Transverse colon (tissue), 4 donors: Measurements from ENCODE around the gene ITGA8. TPM values are rescaled to one million over a fixed set of nuclear protein-coding genes. Genes with fewer than 3 reads are reported as not detected.

Source experiments
- DNase-seq: peaks from one replicate; pipeline ENCODE4 v3.0.0-alpha.2; 2019
- H3K27ac ChIP-seq, 4 donors: fragments of 200-600 bp; sonication (generic); 2 replicates each; pipeline ENCODE4 v1.5.1; 2016 to 2018; ENCODE audit warnings: inconsistent platforms in 4 of 4
- H3K27me3 ChIP-seq: fragments of 200-600 bp; sonication (generic); 2 replicates; pipeline ENCODE4 v1.5.1; 2017; ENCODE audit warnings: inconsistent platforms
- H3K36me3 ChIP-seq, 4 donors: fragments of 200-600 bp; sonication (generic); 2 replicates each; pipeline ENCODE4 v1.5.1; 2017 to 2019; ENCODE audit warnings: inconsistent platforms in 4 of 4
- H3K4me1 ChIP-seq, 4 donors: fragments of 200-600 bp; sonication (generic); 2 replicates each; pipeline ENCODE4 v1.5.1; 2017 to 2020; ENCODE audit warnings: inconsistent platforms in 4 of 4
- H3K4me3 ChIP-seq, 4 donors: fragments of 200-600 bp; sonication (generic); 1 replicate in 1 of 4; 2 replicates in 3 of 4; pipeline versions ENCODE4 v1.5.1 to v1.6.1; 2017 to 2019; ENCODE audit warnings: inconsistent platforms in 4 of 4
- H3K9me3 ChIP-seq, 2 donors: fragments of 200-600 bp; sonication (generic); 2 replicates each; pipeline ENCODE4 v1.5.1; 2017 to 2019; ENCODE audit warnings: inconsistent platforms in 2 of 2
- EP300 ChIP-seq: sonication (generic); formaldehyde crosslinking; IDR thresholded peaks from one replicate; pipeline ENCODE4 v1.6.1; 2017; ENCODE audit warnings: antibody characterized with exemption, low read depth
- POLR2A ChIP-seq: fragments of 450-650 bp; IDR thresholded peaks from one replicate; pipeline ENCODE4 v1.6.1; 2016; ENCODE audit warnings: antibody characterized with exemption, mild to moderate bottlenecking, moderate library complexity
- POLR2AphosphoS5 ChIP-seq, 3 donors: sonication (generic); formaldehyde crosslinking; IDR thresholded peaks; one replicate each; pipeline ENCODE4 v1.6.1; 2016; ENCODE audit warnings: antibody characterized with exemption in 3 of 3
- WGBS, 2 donors: methylation state at CpG; one replicate each; pipeline ENCODE4 v1.1.5; 2018; ENCODE audit warnings: low coverage in 1 of 2; 5-methylcytosine and 5-hydroxymethylcytosine counted together
- in situ Hi-C, 4 donors: fragments of 200-750 bp; cut with MboI; loops; one replicate each; pipeline versions ENCODE4 v1.15.0 to v1.15.1; 2017; ENCODE audit warnings: low sequenced_read_pairs in 3 of 4, low pct_ligation_motif_present in 1 of 4, low pct_unique_long_range_greater_than_20kb in 1 of 4
- intact Hi-C: fragments of 100-400 bp; cut with DNase I; formaldehyde crosslinking; loops from one replicate; pipeline ENCODE4 v1.15.1; 2023; ENCODE audit warnings: low total_unique reads
- total RNA-seq, 4 donors: library from RNA; depleted of rRNA; stranded (reverse); fragments of >200 nt; gene quantifications; one replicate each; pipeline ENCODE4 v1.1.0, GENCODE V29; 2016
- TF ChIP-seq, protein P1 (sequence below), 5 experiments: fragments of 200-600 bp in 3 of 5; fragments of 450-650 bp in 2 of 5; sonication (generic) in 3 of 5; IDR thresholded peaks; 1 replicate in 2 of 5; 2 replicates in 3 of 5; pipeline ENCODE4 v1.5.1; 2016 to 2017; ENCODE audit warnings: antibody characterized with exemption in 5 of 5, inconsistent platforms in 3 of 5, mild to moderate bottlenecking in 2 of 5, moderate library complexity in 1 of 5

The ITGA8 gene
- total RNA-seq, 4 donors from 2014 or later: 1.4 to 4.9 (median 3.3) TPM; not detected in 1

- Histone ChIP-seq H3K4me1 (no peaks in the 10 kb centered on the region), H3K27me3 (peaks cover 2% of the 10 kb centered on the region), H3K36me3 (no peaks in the 10 kb centered on the region), H3K4me3 (no peak overlapping the region), H3K9me3 (no peaks in the 10 kb centered on the region), H3K27ac (no peak overlapping the region)
- TF ChIP-seq EP300 (no peak), POLR2A (no peak), POLR2AphosphoS5 (IDR thresholded peaks at IDR 0.05) (no peak)
- TF ChIP-seq, protein P1, sequence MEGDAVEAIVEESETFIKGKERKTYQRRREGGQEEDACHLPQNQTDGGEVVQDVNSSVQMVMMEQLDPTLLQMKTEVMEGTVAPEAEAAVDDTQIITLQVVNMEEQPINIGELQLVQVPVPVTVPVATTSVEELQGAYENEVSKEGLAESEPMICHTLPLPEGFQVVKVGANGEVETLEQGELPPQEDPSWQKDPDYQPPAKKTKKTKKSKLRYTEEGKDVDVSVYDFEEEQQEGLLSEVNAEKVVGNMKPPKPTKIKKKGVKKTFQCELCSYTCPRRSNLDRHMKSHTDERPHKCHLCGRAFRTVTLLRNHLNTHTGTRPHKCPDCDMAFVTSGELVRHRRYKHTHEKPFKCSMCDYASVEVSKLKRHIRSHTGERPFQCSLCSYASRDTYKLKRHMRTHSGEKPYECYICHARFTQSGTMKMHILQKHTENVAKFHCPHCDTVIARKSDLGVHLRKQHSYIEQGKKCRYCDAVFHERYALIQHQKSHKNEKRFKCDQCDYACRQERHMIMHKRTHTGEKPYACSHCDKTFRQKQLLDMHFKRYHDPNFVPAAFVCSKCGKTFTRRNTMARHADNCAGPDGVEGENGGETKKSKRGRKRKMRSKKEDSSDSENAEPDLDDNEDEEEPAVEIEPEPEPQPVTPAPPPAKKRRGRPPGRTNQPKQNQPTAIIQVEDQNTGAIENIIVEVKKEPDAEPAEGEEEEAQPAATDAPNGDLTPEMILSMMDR (IDR thresholded peaks at IDR 0.05): no peak
- in situ Hi-C loops: loop anchor here in 1 of 4 donors (25.0 kb wide), 1 partner anchor 273 kb away; no protein-coding TSS in a partner anchor
- 70 to 73% methylated on average over 4 to 5 of the region's 5 CpGs for WGBS, 2 donors
- intact Hi-C loops: no loop called here
- no peak for DNase-seq
Measured at GRCh38 chr10:15710455-15710854, 9.3 kb downstream of the ITGA8 start.

GRCh38 chr10:15705298-15705697 is 14.4 kb downstream of the ITGA8 start:
- no peak for DNase-seq
- no peaks in the 10 kb centered on the region for H3K9me3 ChIP-seq
- no peaks in the 10 kb centered on the region for H3K4me1 ChIP-seq
- no peaks in the 10 kb centered on the region for H3K27me3 ChIP-seq
- no peak overlapping the region for H3K4me3 ChIP-seq
- 83 to 100% methylated on average over 1 of the region's 1 CpG for WGBS, 2 donors
- intact Hi-C loops: no loop called here
- in situ Hi-C loops: loop anchor here in 1 of 4 donors (25.0 kb wide), 1 partner anchor 268 kb away; no protein-coding TSS in a partner anchor
- TF ChIP-seq POLR2A (no peak), EP300 (no peak)
- TF ChIP-seq, protein P1 (IDR thresholded peaks at IDR 0.05): no peak
- no peaks in the 10 kb centered on the region for H3K36me3 ChIP-seq
- no peak overlapping the region for H3K27ac ChIP-seq

DNA sequence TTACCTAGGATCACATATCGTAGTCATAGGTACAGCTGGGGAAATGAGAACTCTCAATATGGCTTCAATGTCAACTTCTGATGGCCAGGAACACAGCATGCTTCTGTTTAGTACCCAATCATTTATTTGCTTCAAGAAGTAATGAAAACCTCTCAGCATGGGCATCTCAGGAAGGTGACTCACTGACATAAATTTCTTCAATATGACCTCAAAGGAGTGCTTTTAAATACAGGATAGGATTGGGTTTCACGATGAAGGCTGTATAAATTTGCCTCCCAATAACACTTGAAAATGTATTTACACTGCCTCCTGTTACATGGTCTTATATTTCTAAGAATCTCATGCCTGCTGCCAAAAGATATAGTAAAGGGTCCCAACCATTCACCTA is 15.1 kb downstream of the ITGA8 start:
- Histone ChIP-seq H3K4me1 (no peaks in the 10 kb centered on the region), H3K27ac (no peak overlapping the region), H3K36me3 (no peaks in the 10 kb centered on the region), H3K4me3 (no peak overlapping the region), H3K27me3 (no peaks in the 10 kb centered on the region), H3K9me3 (no peaks in the 10 kb centered on the region)
- TF ChIP-seq, protein P1 (IDR thresholded peaks at IDR 0.05): no peak
- TF ChIP-seq EP300: no peak
- TF ChIP-seq POLR2A: no peak
- TF ChIP-seq POLR2AphosphoS5 (IDR thresholded peaks at IDR 0.05): no peak
- in situ Hi-C loops (loop anchor here in 1 of 4 donors (25.0 kb wide), 1 partner anchor 267 kb away; no protein-coding TSS in a partner anchor), intact Hi-C loops (no loop called here)
- DNase-seq: no peak
- WGBS, 2 donors: 71 to 75% methylated on average over 1 to 2 of the region's 2 CpGs

GRCh38 chr10:15703944-15704580 is 15.7 kb downstream of the ITGA8 start:
- 76 to 88% methylated on average over 4 of the region's 4 CpGs for WGBS, 2 donors
- TF ChIP-seq POLR2AphosphoS5 (IDR thresholded peaks at IDR 0.05): no peak
- TF ChIP-seq EP300: no peak
- TF ChIP-seq, protein P1 (IDR thresholded peaks at IDR 0.05): no peak
- TF ChIP-seq POLR2A: no peak
- intact Hi-C loops (no loop called here), in situ Hi-C loops (loop anchor here in 1 of 4 donors (25.0 kb wide), 1 partner anchor 267 kb away; no protein-coding TSS in a partner anchor)
- Histone ChIP-seq H3K4me1 (no peaks in the 10 kb centered on the region), H3K27me3 (no peaks in the 10 kb centered on the region), H3K36me3 (no peaks in the 10 kb centered on the region), H3K27ac (no peak overlapping the region), H3K4me3 (no peak overlapping the region), H3K9me3 (no peaks in the 10 kb centered on the region)
- DNase-seq: no peak
